ENCODE results near the gene CCDC40.
A peak's percentile ranks its signal among the peaks of the same experiment; 100 is the strongest.

CCDC40 gene

DNA sequence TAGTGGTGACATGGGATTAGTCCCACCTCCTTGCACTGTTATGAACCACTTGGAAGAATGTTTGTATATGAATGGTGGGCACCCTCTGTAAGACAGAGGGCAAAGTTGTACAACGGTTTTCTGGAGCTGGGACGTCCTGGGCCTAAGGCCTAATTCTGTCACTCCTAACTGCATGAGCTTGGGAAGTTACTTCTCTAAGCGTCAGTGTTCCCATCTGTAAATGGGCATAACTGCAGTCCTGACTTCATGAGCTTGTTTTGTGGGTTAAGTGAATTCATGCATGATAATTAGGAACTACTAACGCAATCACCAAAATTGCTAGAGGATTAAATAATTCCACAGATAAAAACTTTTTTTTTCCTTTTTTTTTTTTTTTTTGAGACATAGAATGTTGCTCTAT is 2.6 kb upstream of the CCDC40 start:
- H3K36me3 ChIP-seq, result peaks cover 28% of the 10 kb centered on the region
- H3K27me3 ChIP-seq (ENCODE audit: insufficient read depth, low read depth, severe bottlenecking), result no peaks in the 10 kb centered on the region
- no peak for DNase-seq
- no peaks in the 10 kb centered on the region for H3K9me3 ChIP-seq (ENCODE audit: severe bottlenecking)
- peak overlapping the region; percentile 23; the same call in 1 of the 2 replicates for H3K27ac ChIP-seq
- no peak for TF ChIP-seq CTCF (IDR thresholded peaks at IDR 0.05; ENCODE audit: low read depth, low read length)
- no peak overlapping the region for H3K4me3 ChIP-seq (ENCODE audit: low read depth, low read length)

GRCh38 chr17:80034791-80035686 is 1.4 kb upstream of the CCDC40 start:
- DNase-seq, result no peak
- peak overlapping the region; percentile 88 for H3K27ac ChIP-seq
- H3K4me3 ChIP-seq (ENCODE audit: low read depth, low read length), result peak overlapping the region; percentile 74
- TF ChIP-seq CTCF (IDR thresholded peaks at IDR 0.05; ENCODE audit: low read depth, low read length), result no peak
- no peaks in the 10 kb centered on the region for H3K9me3 ChIP-seq (ENCODE audit: severe bottlenecking)
- peaks cover 18% of the 10 kb centered on the region for H3K36me3 ChIP-seq
- H3K27me3 ChIP-seq (ENCODE audit: insufficient read depth, low read depth, severe bottlenecking), result no peaks in the 10 kb centered on the region

DNA sequence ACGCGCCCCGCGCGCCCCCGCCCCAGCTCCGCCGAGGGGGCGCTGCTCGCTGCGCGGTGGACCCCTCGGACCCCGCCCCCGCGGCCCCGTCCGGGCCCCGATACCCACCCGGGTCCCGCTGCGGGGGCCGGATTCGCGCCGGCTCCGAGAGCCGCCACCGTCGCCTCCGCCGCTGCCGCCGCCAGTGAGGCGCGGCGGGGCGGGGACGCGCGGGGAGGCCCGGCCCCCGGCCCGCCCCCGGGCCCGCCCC is 830 bp upstream of the CCDC40 start, which contains the start of gene TBC1D16:
TBC1D16 (minus strand) TSS at position 186 of the 250 bp plus-strand sequence. CDS start 22,325 bp downstream, outside the sequence.
- peaks cover 17% of the 10 kb centered on the region for H3K36me3 ChIP-seq
- peak within 1 kb of the TSS; percentile 74 for H3K4me3 ChIP-seq (ENCODE audit: low read depth, low read length)
- peak within 1 kb of the TSS; percentile 93 for H3K27ac ChIP-seq
- H3K27me3 ChIP-seq (ENCODE audit: insufficient read depth, low read depth, severe bottlenecking), result no peaks in the 10 kb centered on the region
- no peaks in the 10 kb centered on the region for H3K9me3 ChIP-seq (ENCODE audit: severe bottlenecking)
- no peak for DNase-seq
- no peak for TF ChIP-seq CTCF (IDR thresholded peaks at IDR 0.05; ENCODE audit: low read depth, low read length)

DNA sequence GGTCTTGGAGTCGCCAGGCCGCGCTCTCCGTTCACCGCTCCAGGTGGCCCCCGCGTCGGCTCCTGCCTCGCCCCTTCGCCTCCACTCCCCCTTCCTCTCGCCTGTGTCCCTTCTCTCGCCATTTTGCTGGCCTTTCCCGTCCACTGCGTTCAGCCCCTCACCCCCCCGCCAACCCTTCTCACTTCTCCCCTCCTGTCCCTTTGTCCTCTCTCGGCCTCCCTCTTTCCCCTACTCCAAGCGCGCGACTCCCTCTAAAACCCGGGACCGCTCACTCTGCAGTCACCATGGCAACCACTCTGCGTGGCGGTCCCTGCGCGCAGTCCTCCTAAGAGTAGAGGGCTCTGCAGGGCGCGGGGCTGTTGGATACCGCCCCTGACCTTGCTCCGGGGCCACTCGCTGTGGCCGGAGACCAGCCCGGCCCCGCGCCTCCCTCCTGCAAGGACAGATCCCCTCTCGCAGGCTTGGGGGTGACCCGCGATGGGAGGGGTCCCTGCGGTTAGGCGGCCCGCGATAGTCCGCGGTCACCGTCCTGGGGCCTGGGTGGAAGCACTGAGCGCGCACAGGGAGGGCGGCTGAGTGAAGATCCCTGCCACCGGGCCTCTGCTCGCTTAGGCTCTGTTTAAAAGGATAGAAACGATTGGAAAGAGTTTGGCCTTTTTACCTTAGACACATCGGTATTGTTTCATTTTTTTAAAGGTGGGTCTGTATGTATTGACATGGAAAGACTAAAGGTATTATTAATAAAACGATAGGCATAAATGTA is 454 bp downstream of the CCDC40 start:
- Histone ChIP-seq H3K27ac (peak overlapping the region; percentile 93), H3K9me3 (ENCODE audit: severe bottlenecking) (no peaks in the 10 kb centered on the region), H3K27me3 (ENCODE audit: insufficient read depth, low read depth, severe bottlenecking) (no peaks in the 10 kb centered on the region), H3K36me3 (peaks cover 26% of the 10 kb centered on the region), H3K4me3 (ENCODE audit: low read depth, low read length) (peak overlapping the region; percentile 74)
- TF ChIP-seq CTCF (IDR thresholded peaks at IDR 0.05; ENCODE audit: low read depth, low read length), result no peak
- peak; percentile 88 for DNase-seq

DNA sequence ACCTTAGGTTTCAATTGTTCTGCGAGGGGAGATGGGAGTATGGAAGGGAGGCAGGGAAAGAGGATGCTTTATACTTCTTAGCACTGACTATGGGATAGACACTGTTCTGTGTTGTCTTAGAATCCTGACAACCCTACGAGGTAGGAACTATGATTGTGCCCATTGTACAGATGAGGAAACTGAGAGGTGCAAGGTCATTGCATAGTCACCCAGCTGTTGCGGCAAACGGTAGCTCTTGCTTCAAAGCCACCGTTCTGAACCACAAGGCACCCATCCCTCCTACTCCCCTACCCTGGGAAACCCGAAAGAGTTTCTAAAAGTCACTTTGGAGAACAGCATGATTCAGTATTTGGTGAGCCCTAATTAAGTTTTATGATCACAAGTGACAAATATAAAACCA is 7.5 kb downstream of the CCDC40 start:
- Histone ChIP-seq H3K4me3 (ENCODE audit: low read depth, low read length) (no peak overlapping the region), H3K27ac (no peak overlapping the region), H3K9me3 (ENCODE audit: severe bottlenecking) (no peaks in the 10 kb centered on the region), H3K27me3 (ENCODE audit: insufficient read depth, low read depth, severe bottlenecking) (no peaks in the 10 kb centered on the region), H3K36me3 (peaks cover 52% of the 10 kb centered on the region)
- DNase-seq, result no peak
- no peak for TF ChIP-seq CTCF (IDR thresholded peaks at IDR 0.05; ENCODE audit: low read depth, low read length)
